T-cell (primary cell): Measurements from ENCODE around the gene MSH3. TPM values are rescaled to one million over a fixed set of nuclear protein-coding genes. Genes with fewer than 3 reads are reported as not detected.

Experiments used
- ATAC-seq, 4 experiments: fragments of 200-7000 bp in 3 of 4; fragments of 150-1000 bp in 1 of 4; cut with Tn5 transposase; replicated peaks in 1 of 4; 1 replicate in 3 of 4; 2 replicates in 1 of 4; pipeline ENCODE4 v1.10.0; 2021; ENCODE audit warnings: moderate library complexity in 3 of 4, mild to moderate bottlenecking in 2 of 4, moderate number of reproducible peaks in 1 of 4
- CTCF ChIA-PET, 2 donors: fragments of 300-600 bp; sonication (Branson Sonifier 250); formaldehyde crosslinking; loops; one replicate each; lab custom pipeline; 2022; ENCODE audit warnings: antibody characterized with exemption in 2 of 2; lab: Charles Lee
- POLR2A ChIA-PET, 2 donors: fragments of 300-600 bp; sonication (Branson Sonifier 250); formaldehyde crosslinking; loops; one replicate each; lab custom pipeline; 2022; ENCODE audit warnings: antibody characterized with exemption in 2 of 2; lab: Charles Lee
- DNase-seq, 35 experiments: peaks; one replicate each; pipeline versions ENCODE4 v3.0.0 to v3.0.0-alpha.2; 2013 to 2023
- H3K27ac ChIP-seq: one replicate; pipeline ENCODE4 v1.5.1; 2013; ENCODE audit warnings: low read length
- H3K27me3 ChIP-seq, 2 experiments: replicated peaks in 1 of 2; 1 replicate in 1 of 2; 2 replicates in 1 of 2; pipeline versions ENCODE4 v1.6.1 to v1.7.0; 2013; ENCODE audit warnings: low read length in 1 of 2, mixed read lengths in 1 of 2; ENCODE audit not compliant: control insufficient read depth in 2 of 2, insufficient read depth in 2 of 2; ENCODE audit errors: extremely low read depth in 1 of 2
- H3K36me3 ChIP-seq, 2 donors: 1 replicate in 1 of 2; 2 replicates in 1 of 2; pipeline versions ENCODE4 v1.6.1 to v1.7.0; 2013; ENCODE audit warnings: low read length in 1 of 2; ENCODE audit not compliant: control insufficient read depth in 2 of 2, insufficient read depth in 1 of 2; ENCODE audit errors: extremely low read depth in 1 of 2
- H3K4me1 ChIP-seq, 2 experiments: 1 replicate in 1 of 2; 2 replicates in 1 of 2; pipeline versions ENCODE4 v1.6.1 to v1.7.0; 2013; ENCODE audit warnings: low read length in 2 of 2, mixed read lengths in 1 of 2; ENCODE audit not compliant: insufficient read depth in 2 of 2, control insufficient read depth in 1 of 2; ENCODE audit errors: extremely low read depth in 1 of 2
- H3K4me3 ChIP-seq, 2 donors: 1 replicate in 1 of 2; 2 replicates in 1 of 2; pipeline versions ENCODE4 v1.5.1 to v1.7.0; 2013; ENCODE audit warnings: mild to moderate bottlenecking in 2 of 2, low read length in 1 of 2, moderate library complexity in 1 of 2; ENCODE audit not compliant: control insufficient read depth in 1 of 2; ENCODE audit errors: extremely low read depth in 1 of 2
- H3K9me3 ChIP-seq: 2 replicates; pipeline ENCODE4 v1.7.0; 2013
- H3K27ac Mint-ChIP-seq, 2 donors: one replicate each; pipeline ENCODE4 v1.8.0; 2020 to 2021; ENCODE audit warnings: mild to moderate bottlenecking in 2 of 2, mixed read lengths in 2 of 2
- H3K27me3 Mint-ChIP-seq, 2 donors: one replicate each; pipeline ENCODE4 v1.8.0; 2021 to 2022; ENCODE audit warnings: mixed read lengths in 2 of 2
- H3K36me3 Mint-ChIP-seq: one replicate; pipeline ENCODE4 v1.8.0; 2021; ENCODE audit warnings: mixed read lengths
- H3K4me1 Mint-ChIP-seq, 3 donors: one replicate each; pipeline ENCODE4 v1.8.0; 2020 to 2022; ENCODE audit warnings: mixed read lengths in 3 of 3, mild to moderate bottlenecking in 1 of 3
- H3K4me3 Mint-ChIP-seq, 3 donors: one replicate each; pipeline ENCODE4 v1.8.0; 2020 to 2022; ENCODE audit warnings: mild to moderate bottlenecking in 3 of 3, mixed read lengths in 3 of 3, moderate library complexity in 3 of 3
- H3K9me3 Mint-ChIP-seq, 3 donors: one replicate each; pipeline ENCODE4 v1.8.0; 2020 to 2022; ENCODE audit warnings: mixed read lengths in 3 of 3
- WGBS: methylation state at CpG from one replicate; pipeline ENCODE4 v1.1.5; 2013; ENCODE audit warnings: missing lambda C conversion rate; ENCODE audit not compliant: insufficient coverage; 5-methylcytosine and 5-hydroxymethylcytosine counted together
- total RNA-seq, 35 experiments: library from RNA in 6 of 35; stranded (reverse) in 6 of 35; fragments of 120-200 nt in 1 of 35; gene quantifications; one replicate each; pipeline versions ENCODE4 v1.2.1 to v1.2.4 and lab custom pipeline; 2013 to 2026

Gene MSH3
- total RNA-seq, 5 donors from 2014 or later (not counting 1 experiment from before 2014, with no cell fraction given) = 10.8 to 20.8 (median 16.3) TPM

DNA sequence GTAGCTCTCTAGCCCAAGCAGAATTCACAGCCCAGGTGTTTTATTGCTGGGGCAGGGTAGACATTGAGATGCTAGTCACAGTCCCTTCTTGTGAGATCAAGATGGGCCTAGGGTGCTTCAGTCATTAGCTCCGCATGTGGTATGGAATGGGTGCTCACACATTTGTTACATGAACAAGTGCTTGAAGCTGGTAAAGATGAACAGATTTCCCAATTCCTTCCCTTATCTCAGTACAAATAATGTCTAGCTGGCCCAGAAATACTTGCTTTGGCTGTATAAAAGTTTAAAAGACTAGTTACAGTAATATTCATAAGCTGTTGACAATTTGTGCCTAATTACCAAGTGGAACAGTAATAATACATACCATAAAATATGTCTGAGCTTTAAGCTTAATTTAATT, 143.7 kb downstream of the MSH3 start:
- no peak overlapping the region for H3K4me3 Mint-ChIP-seq
- peaks cover 46% of the 10 kb centered on the region for H3K36me3 Mint-ChIP-seq
- peaks cover 4% of the 10 kb centered on the region for H3K9me3 ChIP-seq

DNA sequence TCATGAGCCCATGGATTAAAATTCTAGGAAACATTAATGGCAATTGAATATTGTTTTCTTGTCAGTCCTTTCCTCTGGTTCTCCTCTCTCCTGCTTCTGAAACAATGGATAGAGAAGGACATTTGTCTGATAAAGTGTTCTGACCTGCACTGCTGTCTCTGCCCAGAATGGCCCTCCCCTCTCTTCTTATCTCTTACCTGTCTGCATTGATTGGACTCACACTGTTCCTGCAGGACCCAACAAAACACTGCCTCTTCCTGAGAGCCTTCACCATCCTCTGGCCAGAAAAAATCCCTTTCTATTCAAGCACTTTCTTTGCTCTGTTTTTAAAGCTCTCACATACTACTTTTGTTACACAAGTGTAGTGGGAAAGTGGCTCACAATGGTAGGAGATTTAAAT, 144.2 kb downstream of the MSH3 start:
- Mint-ChIP-seq H3K4me1 (no peaks in the 10 kb centered on the region), H3K36me3 (peaks cover 51% of the 10 kb centered on the region), H3K27me3 (no peaks in the 10 kb centered on the region), H3K27ac (no peak overlapping the region), H3K4me3 (no peak overlapping the region), H3K9me3 (peaks cover 0 to 4% (median 0%) of the 10 kb centered on the region in 3 donors)
- no peak overlapping the region for H3K4me3 ChIP-seq
- no peaks in the 10 kb centered on the region for H3K4me1 ChIP-seq
- CTCF ChIA-PET = no interaction called here
- H3K36me3 ChIP-seq = peaks cover 4 to 36% of the 10 kb centered on the region in 2 donors
- H3K9me3 ChIP-seq = peaks cover 4% of the 10 kb centered on the region
- no peak overlapping the region for H3K27ac ChIP-seq
- no peaks in the 10 kb centered on the region for H3K27me3 ChIP-seq
- ATAC-seq (no peak), DNase-seq (no peak)
- POLR2A ChIA-PET = no interaction called here

More for the DNA sequence above, 143.7 kb downstream of the MSH3 start:
- ChIA-PET CTCF (no interaction called here), POLR2A (no interaction called here)
- DNase-seq (no peak), ATAC-seq (no peak)
- Histone ChIP-seq H3K4me1 (no peaks in the 10 kb centered on the region), H3K36me3 (peaks cover 4 to 38% of the 10 kb centered on the region in 2 donors), H3K27ac (no peak overlapping the region), H3K4me3 (no peak overlapping the region), H3K27me3 (no peaks in the 10 kb centered on the region)
- no peaks in the 10 kb centered on the region for H3K27me3 Mint-ChIP-seq
- no peak overlapping the region for H3K27ac Mint-ChIP-seq
- WGBS = no CpG with 5 or more reads among the region's 1 CpG
- peaks cover 0 to 4% (median 0%) of the 10 kb centered on the region in 3 donors for H3K9me3 Mint-ChIP-seq
- no peaks in the 10 kb centered on the region for H3K4me1 Mint-ChIP-seq

DNA sequence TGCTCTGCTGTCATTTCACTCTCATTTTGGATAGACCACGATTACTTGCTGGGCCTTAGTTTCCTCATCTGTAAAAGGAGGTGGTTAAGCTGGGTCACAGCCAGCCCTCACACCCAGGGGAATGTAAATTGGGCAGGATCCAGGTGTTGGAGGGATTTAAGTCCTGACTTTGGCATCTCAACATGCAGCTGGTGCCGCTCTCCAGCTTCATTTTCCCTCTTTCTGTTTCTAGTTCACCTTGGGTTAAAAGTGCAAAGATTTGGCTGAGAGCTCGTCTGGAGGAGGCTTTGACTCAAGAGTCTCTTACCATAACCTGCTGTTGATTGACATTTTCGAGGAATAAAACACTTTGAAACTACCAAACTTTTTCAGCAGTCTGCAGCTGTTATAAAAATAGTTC, 144.6 kb downstream of the MSH3 start:
- no peak overlapping the region for H3K4me3 ChIP-seq
- CTCF ChIA-PET = no interaction called here
- peaks cover 4% of the 10 kb centered on the region for H3K9me3 ChIP-seq
- H3K4me1 ChIP-seq = no peaks in the 10 kb centered on the region
- DNase-seq = no peak
- Mint-ChIP-seq H3K4me3 (no peak overlapping the region), H3K27ac (no peak overlapping the region), H3K27me3 (no peaks in the 10 kb centered on the region), H3K36me3 (peaks cover 53% of the 10 kb centered on the region), H3K9me3 (peaks cover 0 to 4% (median 0%) of the 10 kb centered on the region in 3 donors), H3K4me1 (no peaks in the 10 kb centered on the region)
- no peak for ATAC-seq
- POLR2A ChIA-PET = interaction anchor here in 1 of 2 donors (0.6 kb wide), 1 partner anchor 8 kb away, joined by 3 read pairs; no protein-coding TSS in a partner anchor
- WGBS = no CpG with 5 or more reads among the region's 4 CpGs
- no peak overlapping the region for H3K27ac ChIP-seq
- no peaks in the 10 kb centered on the region for H3K27me3 ChIP-seq
- H3K36me3 ChIP-seq = peaks cover 4 to 35% of the 10 kb centered on the region in 2 donors

DNA sequence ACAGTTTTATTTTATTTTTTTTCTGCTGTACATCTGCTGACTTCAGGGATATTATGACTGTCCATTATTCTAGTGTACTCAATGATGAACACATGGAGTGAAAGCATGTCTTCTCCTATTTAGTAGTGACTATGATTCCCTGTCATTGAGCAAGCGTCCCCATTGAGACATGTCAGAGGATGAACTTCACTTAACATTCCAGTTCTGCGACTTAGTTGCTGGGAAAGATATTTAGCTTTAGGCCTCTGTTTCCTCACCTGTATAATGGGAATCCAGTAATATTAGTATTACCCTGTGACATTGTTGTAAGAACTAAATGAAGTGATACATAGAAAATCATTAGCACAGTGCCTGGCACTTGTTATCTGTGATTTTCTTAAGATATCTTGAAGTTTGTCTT, 145.1 kb downstream of the MSH3 start:
- no peak overlapping the region for H3K4me3 ChIP-seq
- no peak overlapping the region for H3K27ac ChIP-seq
- Mint-ChIP-seq H3K27ac (no peak overlapping the region), H3K27me3 (no peaks in the 10 kb centered on the region), H3K36me3 (peaks cover 57% of the 10 kb centered on the region), H3K4me3 (no peak overlapping the region), H3K4me1 (no peaks in the 10 kb centered on the region), H3K9me3 (peaks cover 0 to 4% (median 0%) of the 10 kb centered on the region in 3 donors)
- ChIA-PET POLR2A (interaction anchor here in 1 of 2 donors (0.6 kb wide), 2 partner anchors 8 to 56 kb away, joined by 3 to 5 read pairs; no protein-coding TSS in a partner anchor), CTCF (interaction anchor here in 1 of 2 donors (0.6 kb wide), 1 partner anchor 279 kb away, joined by 4 read pairs; no protein-coding TSS in a partner anchor)
- no peaks in the 10 kb centered on the region for H3K4me1 ChIP-seq
- H3K27me3 ChIP-seq = no peaks in the 10 kb centered on the region
- 100% methylated on average over 1 of the region's 2 CpGs for WGBS
- H3K9me3 ChIP-seq = peaks cover 4% of the 10 kb centered on the region
- ATAC-seq (no peak), DNase-seq (no peak)
- H3K36me3 ChIP-seq = peaks cover 4 to 30% of the 10 kb centered on the region in 2 donors

DNA sequence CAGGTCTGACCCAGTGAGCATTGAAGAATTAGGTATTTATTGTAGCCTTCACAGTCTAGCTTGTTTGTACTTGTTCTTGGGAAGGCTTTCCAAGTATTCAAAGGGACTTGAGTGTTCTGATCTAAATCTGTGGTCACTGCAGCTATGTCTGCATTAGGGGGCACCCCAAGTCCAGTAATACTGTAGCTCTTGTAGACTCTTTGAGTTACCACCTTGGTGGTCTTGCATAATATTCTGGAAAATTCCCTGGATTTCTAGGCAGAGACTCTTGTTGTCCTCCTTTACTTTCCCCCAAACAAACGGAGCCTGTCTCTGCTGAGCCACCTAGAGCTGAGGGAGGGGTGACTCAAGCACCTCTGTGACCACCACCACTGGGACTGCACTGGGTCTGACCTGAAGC, 149.9 kb downstream of the MSH3 start:
- no peaks in the 10 kb centered on the region for H3K27me3 Mint-ChIP-seq
- H3K9me3 Mint-ChIP-seq = peaks cover 0 to 4% (median 0%) of the 10 kb centered on the region in 3 donors
- no peak overlapping the region for H3K27ac ChIP-seq
- H3K27me3 ChIP-seq = no peaks in the 10 kb centered on the region
- peaks cover 0 to 7% of the 10 kb centered on the region in 2 donors for H3K36me3 ChIP-seq
- no peak overlapping the region for H3K4me3 ChIP-seq
- H3K4me1 Mint-ChIP-seq = no peaks in the 10 kb centered on the region
- no peaks in the 10 kb centered on the region for H3K4me1 ChIP-seq
- ATAC-seq (no peak), DNase-seq (peak in 1 of 35 experiments; percentile 9)
- ChIA-PET POLR2A (no interaction called here), CTCF (no interaction called here)
- H3K36me3 Mint-ChIP-seq = peaks cover 62% of the 10 kb centered on the region
- no peak overlapping the region for H3K27ac Mint-ChIP-seq
- 100% methylated on average over 1 of the region's 1 CpG for WGBS
- H3K4me3 Mint-ChIP-seq = no peak overlapping the region
- peaks cover 4% of the 10 kb centered on the region for H3K9me3 ChIP-seq

DNA sequence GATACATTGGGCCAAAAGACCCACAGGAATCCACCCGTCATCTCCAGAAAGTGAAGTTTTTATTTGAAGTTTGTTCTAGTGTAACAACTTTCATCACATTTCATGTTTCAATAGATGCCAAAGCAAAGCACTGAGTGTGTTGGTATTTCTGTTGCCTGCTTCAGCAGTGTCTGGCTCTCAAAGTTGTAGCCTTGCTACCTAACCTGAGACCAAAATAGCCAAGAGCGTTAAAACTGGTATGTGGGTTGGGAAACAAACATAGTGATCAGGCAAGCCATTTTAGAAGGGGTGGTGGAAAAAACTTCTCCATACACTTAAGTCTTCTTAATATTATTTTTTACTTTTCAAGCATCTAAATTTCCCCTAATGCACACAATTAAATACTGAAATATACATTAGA, 150.6 kb downstream of the MSH3 start:
- H3K4me1 Mint-ChIP-seq = no peaks in the 10 kb centered on the region
- no peak for DNase-seq
- H3K27me3 Mint-ChIP-seq = no peaks in the 10 kb centered on the region
- Histone ChIP-seq H3K9me3 (peaks cover 4% of the 10 kb centered on the region), H3K27ac (no peak overlapping the region), H3K36me3 (peaks cover 0 to 7% of the 10 kb centered on the region in 2 donors), H3K4me1 (no peaks in the 10 kb centered on the region), H3K27me3 (no peaks in the 10 kb centered on the region), H3K4me3 (no peak overlapping the region)
- no peak overlapping the region for H3K27ac Mint-ChIP-seq
- ATAC-seq = no peak
- ChIA-PET CTCF (interaction anchor here in 1 of 2 donors (0.6 kb wide), 1 partner anchor 361 kb away, joined by 3 read pairs; no protein-coding TSS in a partner anchor), POLR2A (no interaction called here)
- peaks cover 0 to 4% (median 0%) of the 10 kb centered on the region in 3 donors for H3K9me3 Mint-ChIP-seq
- whole genome bisulfite sequencing = no CpG with 5 or more reads among the region's 2 CpGs
- peaks cover 62% of the 10 kb centered on the region for H3K36me3 Mint-ChIP-seq
- no peak overlapping the region for H3K4me3 Mint-ChIP-seq
